ENCODE data around the gene SIAH3. TPM values are rescaled to one million over a fixed set of nuclear protein-coding genes. Genes with fewer than 3 reads are reported as not detected.

SIAH3 gene
- polyA plus RNA-seq, 3 donors: not detected

- WGBS, 3 donors: 92 to 95% (median 93%) methylated on average over 5 of the region's 5 CpGs
- no peak overlapping the region for H3K27ac ChIP-seq (ENCODE audit: low read depth, low read length)
Observed at GRCh38 chr13:45830121-45830520, 21.4 kb downstream of the SIAH3 start.

GRCh38 chr13:45828256-45828968 lies 23.1 kb downstream of the SIAH3 start:
- no peak overlapping the region for H3K27ac ChIP-seq (ENCODE audit: low read depth, low read length)
- 58 to 79% (median 66%) methylated on average over 6 of the region's 6 CpGs for WGBS, 3 donors

- H3K27ac ChIP-seq (ENCODE audit: low read depth, low read length): no peak overlapping the region
Observed at GRCh38 chr13:45827318-45827717, 24.2 kb downstream of the SIAH3 start.

DNA sequence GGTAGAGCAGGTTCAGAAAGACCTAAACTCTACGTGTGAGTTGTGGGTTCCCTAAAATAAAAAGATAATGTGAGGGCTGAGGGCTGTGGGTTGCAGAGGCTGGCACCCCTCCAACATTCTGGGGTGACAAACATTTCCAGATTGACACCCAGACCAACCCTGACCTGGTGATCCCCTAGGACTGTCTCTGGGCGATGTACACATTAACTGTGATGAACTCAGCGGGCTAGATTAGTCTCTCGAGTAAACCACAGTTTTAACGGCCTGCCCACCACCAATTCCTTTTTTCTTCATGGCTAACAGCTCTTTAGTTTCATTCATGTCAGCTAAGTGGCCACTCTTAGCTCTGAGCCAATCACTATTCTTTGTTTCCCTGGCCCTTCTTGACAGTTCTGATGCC lies 24.8 kb downstream of the SIAH3 start:
- no peak overlapping the region for H3K27ac ChIP-seq (ENCODE audit: low read depth, low read length)
- 50 to 77% (median 58%) methylated on average over 5 of the region's 5 CpGs for WGBS, 3 donors

DNA sequence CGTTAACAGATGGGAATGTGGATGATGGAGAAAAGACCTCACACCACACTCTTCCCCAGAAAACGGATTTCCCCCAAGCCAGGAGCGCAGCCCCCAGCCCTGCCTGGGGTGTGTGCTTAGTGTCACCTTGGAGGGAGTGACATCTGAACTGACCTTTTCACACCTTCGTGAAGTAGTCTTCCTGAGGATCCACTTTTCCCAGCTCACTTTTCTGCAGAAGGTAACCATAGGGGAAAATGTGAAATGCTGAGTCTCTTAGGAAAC lies 26.2 kb downstream of the SIAH3 start:
- WGBS, 3 donors: 87 to 91% (median 87%) methylated on average over 4 of the region's 4 CpGs
- no peak overlapping the region for H3K27ac ChIP-seq (ENCODE audit: low read depth, low read length)

- no peak overlapping the region for H3K27ac ChIP-seq (ENCODE audit: low read depth, low read length)
Observed at GRCh38 chr13:45823583-45823982, 28.0 kb downstream of the SIAH3 start.

- no peak overlapping the region for H3K27ac ChIP-seq (ENCODE audit: low read depth, low read length)
- 72 to 85% (median 84%) methylated on average over 6 of the region's 6 CpGs for WGBS, 3 donors
Observed at GRCh38 chr13:45821811-45822210, 29.7 kb downstream of the SIAH3 start.

GRCh38 chr13:45820106-45820838 lies 31.3 kb downstream of the SIAH3 start:
- 88 to 92% (median 91%) methylated on average over 18 of the region's 18 CpGs for WGBS, 3 donors
- no peak overlapping the region for H3K27ac ChIP-seq (ENCODE audit: low read depth, low read length)

GRCh38 chr13:45817833-45818232 lies 33.7 kb downstream of the SIAH3 start:
- 71 to 84% (median 72%) methylated on average over 2 of the region's 2 CpGs for WGBS, 3 donors
- no peak overlapping the region for H3K27ac ChIP-seq (ENCODE audit: low read depth, low read length)

- WGBS, 3 donors: 80 to 86% (median 85%) methylated on average over 6 of the region's 6 CpGs
- no peak overlapping the region for H3K27ac ChIP-seq (ENCODE audit: low read depth, low read length)
Observed at GRCh38 chr13:45816427-45816826, 35.1 kb downstream of the SIAH3 start.

DNA sequence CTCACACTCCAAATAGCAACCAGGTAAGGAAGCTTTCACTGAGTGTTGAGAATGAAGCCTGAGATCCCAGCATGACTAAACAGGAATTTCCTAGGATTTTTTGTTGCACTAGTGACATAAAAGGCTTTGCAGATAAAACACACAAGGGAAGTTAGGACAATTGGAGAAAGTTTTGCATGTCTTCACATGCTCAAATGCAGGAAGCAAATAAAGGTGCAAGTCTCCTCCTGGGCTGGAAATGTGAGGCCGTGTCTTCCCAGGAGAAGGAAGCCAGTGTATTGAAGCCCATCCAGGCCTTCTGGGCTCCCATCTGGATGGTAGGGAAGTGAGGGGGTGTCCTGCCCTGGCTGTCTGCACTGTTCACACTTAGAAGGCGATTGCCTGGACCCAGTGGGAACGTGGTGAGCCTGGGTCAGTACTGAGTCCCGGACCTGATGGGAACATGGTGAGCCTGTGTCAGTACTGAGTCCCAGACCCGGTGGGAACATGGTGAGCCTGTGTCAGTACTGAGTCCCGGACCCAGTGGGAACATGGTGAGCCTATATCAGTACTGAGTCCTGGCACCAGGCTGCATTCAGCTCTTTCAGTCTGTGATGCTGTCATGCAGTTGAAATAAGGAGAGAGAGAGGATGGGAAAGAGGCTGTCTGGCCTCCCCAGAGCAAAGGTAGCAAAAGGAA lies 38.7 kb downstream of the SIAH3 start:
- 81 to 88% (median 83%) methylated on average over 6 of the region's 6 CpGs for WGBS, 3 donors
- no peak overlapping the region for H3K27ac ChIP-seq (ENCODE audit: low read depth, low read length)

- H3K27ac ChIP-seq (ENCODE audit: low read depth, low read length): no peak overlapping the region
- 76 to 80% (median 78%) methylated on average over 6 of the region's 6 CpGs for WGBS, 3 donors
Observed at GRCh38 chr13:45811891-45812694, 39.5 kb downstream of the SIAH3 start.

- no peak overlapping the region for H3K27ac ChIP-seq (ENCODE audit: low read depth, low read length)
- WGBS, 3 donors: 57 to 72% (median 57%) methylated on average over 7 of the region's 7 CpGs
Observed at GRCh38 chr13:45809801-45810394, 41.7 kb downstream of the SIAH3 start.

DNA sequence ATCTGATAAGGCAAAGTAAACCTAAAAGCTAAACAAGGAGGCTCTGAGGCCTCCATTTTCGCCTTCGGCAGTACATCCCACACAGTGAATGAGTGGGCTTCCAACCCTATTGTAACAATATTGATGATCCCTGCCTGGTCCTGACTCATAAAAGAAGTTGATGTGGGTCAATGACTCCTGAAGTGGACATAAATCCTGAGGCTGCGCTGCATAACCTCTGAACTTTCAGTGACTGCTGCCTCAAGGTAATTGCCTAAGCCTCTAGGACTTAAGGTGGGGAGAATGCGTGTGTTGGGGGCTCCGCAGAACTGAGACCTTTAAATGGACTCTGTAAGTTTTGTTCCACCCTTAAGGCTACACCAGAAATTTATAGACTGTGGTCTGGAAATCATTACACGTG lies 42.6 kb downstream of the SIAH3 start:
- H3K27ac ChIP-seq (ENCODE audit: low read depth, low read length): no peak overlapping the region
- WGBS, 3 donors: 79 to 95% (median 92%) methylated on average over 6 of the region's 6 CpGs

DNA sequence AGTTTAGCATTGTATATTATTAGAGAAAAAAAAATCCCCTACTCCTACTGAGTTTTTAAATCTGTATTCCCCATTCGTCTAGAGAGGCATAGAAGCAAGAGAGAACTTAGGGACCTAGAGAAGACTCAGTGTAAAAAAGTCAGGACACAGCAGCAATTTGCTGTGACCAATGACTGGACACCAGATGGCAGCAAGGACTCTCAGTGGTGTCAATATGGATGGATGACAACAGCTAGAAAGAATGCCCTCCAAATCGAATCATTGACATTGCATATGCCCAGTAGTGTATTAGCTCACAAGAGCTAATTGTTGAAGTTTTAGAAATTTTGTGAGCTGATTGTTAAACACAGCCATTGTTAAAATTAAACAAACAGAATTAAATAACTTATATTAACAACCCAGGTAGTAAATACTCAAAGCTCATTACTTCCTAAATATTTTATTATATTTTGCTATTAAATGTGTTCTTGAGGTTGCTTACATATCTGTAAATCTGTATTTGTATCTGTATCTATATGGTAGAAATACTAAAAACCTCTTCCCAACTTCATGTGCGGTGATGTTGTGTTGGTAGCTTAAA lies 43.9 kb downstream of the SIAH3 start:
- 45 to 57% (median 45%) methylated on average over 3 of the region's 3 CpGs for WGBS, 3 donors
- no peak overlapping the region for H3K27ac ChIP-seq (ENCODE audit: low read depth, low read length)

DNA sequence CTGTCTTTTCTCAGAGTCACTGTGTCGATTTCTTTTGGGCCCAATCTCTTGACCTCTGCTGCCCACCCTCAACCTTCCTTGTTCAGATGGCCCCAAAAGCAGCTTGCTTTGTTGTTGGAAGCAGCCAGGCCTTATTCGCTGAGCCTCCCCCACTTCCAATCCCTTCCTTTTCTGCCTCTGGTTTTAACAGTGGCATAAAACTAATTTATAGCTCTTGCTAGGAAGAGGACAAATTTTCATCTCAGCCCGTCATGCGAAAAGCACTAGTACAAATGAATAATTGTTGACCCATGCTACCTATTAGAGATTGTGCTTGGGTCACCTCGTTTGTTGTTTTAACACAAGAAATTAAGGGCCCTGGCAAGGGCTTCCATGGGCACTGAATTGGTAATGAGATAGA lies 51.1 kb downstream of the SIAH3 start:
- 74 to 90% (median 85%) methylated on average over 5 of the region's 5 CpGs for WGBS, 3 donors
- H3K27ac ChIP-seq (ENCODE audit: low read depth, low read length): no peak overlapping the region

GRCh38 chr13:45799451-45799850 lies 52.1 kb downstream of the SIAH3 start:
- no peak overlapping the region for H3K27ac ChIP-seq (ENCODE audit: low read depth, low read length)
- WGBS, 3 donors: 65 to 80% (median 72%) methylated on average over 3 of the region's 3 CpGs

- WGBS, 3 donors: 90 to 93% (median 91%) methylated on average over 3 of the region's 3 CpGs
- H3K27ac ChIP-seq (ENCODE audit: low read depth, low read length): no peak overlapping the region
Observed at GRCh38 chr13:45798851-45799250, 52.7 kb downstream of the SIAH3 start.
